Stromal cell of bone marrow (primary cell): Measurements from ENCODE around the gene IER3.

ENCODE experiments used
- DNase-seq: peaks from one replicate; pipeline ENCODE4 v3.0.0-alpha.2; 2012; ENCODE audit warnings: low read depth

IER3 gene, protein sequence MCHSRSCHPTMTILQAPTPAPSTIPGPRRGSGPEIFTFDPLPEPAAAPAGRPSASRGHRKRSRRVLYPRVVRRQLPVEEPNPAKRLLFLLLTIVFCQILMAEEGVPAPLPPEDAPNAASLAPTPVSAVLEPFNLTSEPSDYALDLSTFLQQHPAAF

DNA sequence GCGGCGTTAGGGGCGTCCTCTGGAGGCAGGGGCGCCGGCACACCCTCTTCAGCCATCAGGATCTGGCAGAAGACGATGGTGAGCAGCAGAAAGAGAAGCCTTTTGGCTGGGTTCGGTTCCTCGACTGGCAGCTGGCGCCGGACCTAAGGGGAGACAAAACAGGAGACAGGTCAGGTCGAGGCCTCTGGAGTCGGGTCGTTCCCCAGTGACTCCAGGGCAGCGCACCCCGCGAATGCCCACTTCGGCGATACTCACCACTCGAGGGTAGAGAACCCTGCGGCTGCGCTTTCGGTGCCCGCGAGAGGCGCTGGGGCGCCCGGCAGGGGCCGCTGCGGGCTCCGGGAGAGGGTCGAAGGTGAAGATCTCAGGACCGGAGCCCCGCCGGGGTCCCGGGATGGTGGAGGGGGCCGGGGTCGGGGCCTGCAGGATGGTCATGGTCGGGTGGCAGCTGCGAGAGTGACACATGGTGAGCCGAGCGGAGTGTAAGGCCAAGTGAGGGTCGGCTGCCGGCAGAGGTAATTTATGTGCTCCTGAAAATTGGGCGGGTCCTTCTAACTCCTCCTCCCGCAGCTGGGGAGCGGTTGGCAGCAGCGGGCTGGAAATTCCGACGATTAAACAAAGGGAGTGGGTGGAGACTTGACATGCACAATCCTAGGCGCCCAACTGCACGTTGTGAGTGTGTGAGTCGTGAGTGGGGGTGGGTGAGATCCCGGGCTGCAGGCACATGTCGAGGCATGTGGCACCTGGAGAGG lies at the start of gene IER3:
IER3 (minus strand) TSS at position 494 of the 752 bp plus-strand sequence; CDS start at position 465, 29 bp downstream.
- DNase-seq: peak; percentile 83

DNA sequence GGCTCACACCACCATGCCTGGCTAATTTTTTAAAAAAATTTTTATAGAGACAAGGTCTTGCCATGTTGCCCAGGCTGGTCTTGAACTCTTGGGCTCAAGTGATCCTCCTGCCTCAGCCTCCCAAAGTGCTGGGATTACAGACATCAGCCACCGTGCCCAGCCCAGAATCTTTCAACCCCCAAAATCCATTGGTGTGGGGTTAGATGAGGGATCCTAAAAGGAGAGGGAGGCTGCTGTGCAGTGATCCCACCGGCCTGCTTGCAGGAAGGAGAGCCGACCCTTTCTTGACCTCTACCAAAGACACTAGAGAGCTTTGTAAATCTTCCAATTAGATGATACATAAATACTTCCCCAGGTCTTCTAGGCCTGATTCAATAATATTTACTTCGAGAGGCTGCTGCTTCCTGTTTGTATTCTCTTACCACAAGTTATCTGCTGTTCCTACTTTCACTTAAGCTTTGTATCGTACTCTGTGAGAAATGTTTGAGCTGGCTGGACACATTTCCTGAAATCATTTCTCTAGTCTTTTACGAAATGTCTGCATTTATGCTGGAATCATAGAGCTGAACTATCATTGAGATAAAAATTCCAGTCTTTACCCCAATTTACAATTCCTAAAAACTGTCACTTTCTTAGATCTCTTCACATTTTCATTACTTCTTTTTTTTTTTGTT lies 49.3 kb upstream of the IER3 start:
- DNase-seq: no peak

DNA sequence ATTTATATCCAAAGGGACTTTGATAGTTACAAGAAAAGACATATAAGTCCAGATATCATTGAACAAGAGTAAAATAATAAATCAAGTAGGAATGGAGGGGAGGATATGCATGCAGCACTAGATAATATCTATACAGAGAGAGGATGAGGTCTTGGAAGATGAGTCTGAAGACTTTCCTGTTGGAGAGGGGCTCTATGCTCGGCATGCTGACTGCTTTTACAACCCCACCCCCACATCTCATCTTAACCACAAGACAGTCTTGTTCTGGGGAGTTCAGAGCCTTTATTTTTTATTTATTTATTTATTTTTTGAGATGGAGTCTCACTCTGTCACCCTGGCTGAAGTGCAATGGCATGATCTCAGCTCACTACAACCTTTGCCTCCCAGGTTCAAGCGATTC lies 48.4 kb upstream of the IER3 start:
- no peak for DNase-seq

DNA sequence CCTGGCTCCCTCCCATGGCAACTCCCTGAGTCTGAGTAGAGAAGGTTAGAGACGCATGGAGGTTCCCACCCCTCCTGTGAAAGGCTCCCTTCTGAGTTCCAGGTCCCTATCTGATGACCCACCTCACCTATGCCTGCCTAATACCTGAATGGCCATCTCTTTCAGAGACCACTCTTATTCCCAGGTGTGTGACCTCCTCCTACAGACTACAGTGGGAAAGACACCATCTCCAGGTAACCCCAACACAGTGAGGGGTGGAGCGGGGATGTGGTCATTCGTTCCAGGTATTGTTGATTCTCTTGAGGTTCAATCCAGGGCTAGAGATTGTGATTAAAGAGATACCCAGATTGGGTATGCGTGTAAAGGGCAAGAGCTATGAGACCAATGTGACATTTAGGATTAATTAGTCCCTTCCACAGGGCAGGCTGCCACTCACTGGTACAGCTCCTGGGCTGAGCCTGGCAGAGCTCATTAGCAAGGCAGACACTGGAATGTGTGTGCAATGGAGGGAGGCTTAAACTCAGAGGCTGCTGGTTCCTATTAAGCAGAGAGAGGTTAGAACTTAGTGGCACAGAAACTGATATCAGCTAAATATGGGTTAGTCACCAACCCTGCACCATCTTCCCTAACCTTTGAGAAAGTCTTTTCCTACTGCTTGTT lies 46.5 kb upstream of the IER3 start:
- DNase-seq: no peak

DNA sequence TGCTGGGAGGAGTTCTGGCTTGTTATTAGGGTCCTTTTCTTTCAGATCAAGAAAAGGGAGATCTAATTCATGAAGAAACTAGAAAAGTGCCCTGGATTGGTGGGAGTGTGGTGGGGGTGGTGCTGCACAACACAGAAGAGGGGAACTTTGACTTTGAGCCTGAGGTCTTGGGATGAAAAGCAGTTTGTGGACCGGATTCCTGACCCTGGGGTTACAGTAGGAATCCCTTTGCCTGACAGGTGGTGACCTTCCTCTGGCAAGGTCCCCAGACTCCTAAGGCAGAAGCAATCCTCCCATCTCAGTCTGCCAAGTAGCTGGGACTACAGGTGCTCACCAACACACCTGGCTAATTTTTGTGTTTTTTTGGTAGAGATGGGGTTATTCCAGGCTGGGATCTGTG lies 45.3 kb upstream of the IER3 start:
- no peak for DNase-seq

DNA sequence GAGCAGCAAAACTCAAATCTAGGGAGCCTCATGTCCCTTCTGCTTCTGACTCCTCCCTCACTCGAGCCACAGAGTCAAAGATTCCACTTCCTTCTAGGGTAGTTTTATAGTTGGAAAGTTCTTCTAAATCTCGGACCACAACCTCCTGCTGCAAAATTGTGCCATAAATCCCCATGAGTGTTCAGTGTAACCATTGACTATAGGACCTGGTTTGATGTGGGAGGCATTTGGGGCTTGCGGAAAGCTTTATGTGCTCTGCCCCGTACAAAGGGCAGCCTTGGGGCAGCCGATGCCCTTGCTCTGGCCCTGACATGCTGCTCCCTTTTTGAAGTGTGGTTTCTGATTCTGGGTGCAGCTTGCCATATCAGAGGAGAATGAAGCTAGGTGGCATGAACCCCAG lies 43.6 kb upstream of the IER3 start:
- DNase-seq: peak; percentile 79

DNA sequence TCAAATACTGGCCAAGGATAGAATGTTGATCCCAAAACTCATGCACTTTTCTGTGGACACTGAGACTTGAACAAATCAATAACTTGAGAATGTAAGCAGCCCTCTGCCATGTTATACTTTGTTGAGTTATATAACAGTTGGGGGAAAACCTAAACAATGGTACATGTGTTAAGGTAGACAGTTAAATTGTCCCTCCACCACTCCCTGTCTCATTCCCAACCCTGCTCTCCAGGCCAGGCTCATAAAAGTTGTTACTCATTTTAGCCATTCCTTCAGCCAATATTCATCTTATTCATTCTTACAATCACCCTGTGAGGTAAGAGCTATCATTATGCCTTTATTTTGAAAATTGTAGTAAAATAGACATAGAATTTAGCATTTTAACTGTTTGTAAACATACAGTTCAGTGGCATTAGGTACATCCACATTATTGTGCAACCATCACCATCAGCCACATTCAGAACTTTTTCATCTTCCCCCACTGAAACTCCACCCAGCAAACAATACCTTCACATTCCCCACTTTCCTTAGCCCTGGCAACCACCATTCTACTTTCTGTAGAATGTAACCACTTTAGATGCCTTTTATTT lies 38.2 kb upstream of the IER3 start:
- peak; percentile 78 for DNase-seq

DNA sequence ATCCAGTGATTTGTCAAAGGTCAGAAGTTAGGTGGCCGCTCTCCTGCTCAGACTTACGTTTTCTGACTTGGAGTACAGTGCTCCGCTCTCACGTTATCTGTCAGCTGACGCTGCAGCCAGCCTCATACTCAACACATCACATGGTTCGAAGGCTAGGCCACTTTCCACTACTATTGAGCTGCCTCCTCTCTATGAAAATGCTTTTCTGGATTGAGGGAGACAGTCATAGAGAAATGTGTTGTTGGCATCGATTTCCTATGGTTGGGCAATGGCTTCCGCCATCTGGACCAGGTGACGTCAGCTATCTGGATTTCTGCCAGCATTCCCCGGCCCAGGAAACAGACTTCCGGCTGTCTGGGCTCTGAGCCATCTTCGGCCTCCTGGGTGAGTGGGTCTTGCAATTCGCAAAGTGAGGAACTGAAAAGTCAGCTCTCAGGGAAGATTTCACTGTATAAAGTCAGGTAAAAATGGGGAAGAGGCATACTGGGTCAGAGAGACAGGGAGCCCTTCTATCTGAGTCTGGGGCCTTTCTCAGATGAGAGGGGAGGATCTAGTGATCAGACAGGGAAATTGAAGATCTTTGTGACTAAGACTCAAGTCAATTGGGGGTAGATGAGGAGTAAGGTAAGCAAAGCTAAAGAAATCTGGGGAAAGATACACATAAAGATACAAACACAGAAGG lies 37.5 kb upstream of the IER3 start:
- peak; percentile 98 for DNase-seq

DNA sequence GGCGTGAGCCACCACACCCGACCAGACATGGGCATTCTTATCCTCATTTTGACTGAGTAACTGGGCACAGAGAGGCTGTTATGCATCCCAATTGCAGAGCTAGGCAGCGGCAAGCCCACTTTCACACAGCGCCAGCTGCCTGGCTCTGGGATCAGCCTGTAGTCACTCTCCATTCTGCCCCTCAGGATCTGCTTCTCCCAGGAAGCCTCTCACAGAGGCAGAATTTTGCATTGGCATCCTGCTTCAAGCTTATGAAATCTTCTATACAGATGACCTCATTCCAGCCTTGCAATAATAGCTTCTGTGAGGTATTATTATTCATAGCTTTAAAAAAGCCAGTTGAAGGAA lies 37.0 kb upstream of the IER3 start:
- DNase-seq: no peak

DNA sequence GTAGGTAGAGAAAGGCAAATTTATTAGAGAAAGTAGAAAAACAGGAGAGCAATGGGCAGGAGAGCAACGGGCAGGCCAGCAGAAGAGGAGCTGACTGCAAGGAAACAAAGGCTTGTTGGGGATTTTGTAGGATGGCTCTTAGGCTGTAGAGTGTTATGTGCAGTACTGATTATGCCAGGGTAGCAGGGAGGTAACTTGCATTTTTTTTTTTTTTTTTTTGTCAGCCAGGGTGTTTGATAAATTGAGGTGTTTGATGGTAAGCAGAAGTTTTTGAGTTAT lies 36.2 kb upstream of the IER3 start:
- DNase-seq: no peak

DNA sequence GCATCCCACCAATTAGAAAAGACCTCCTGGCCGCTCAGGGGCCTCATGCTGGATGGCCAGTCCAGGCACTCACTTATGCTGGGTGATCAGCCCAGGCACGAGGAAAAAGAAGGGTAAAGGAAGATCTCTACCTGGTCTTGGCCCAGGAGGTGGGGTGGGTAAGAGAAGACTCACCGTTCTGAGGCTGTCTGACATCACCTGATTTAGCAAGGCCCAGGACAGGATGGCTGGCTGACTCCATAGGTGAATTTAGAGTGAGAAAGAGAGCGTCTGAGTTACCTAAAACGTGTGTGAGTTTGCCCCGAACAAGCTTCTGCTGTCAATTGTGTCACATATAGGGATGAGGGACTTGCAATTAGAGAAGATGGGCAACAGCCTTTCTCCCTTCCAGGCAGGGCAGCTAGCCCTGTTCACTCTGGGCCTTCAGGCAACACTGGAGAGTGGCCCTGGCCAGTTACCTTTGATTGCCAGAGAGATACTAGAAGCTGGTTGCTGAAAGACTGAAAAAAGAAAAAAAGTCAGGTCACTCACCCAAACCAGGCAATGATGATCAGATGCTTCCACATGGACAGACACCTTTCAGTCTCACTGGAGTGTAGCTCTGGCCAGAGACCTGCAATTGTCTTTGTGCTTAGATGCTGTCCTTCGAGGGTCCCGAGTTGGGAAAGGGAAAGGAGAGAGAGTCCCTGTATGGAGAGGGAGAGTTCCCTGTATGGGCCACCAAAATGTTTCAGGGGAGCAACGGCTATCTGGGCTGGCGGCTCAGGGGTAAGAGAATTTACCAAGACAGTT lies 35.7 kb upstream of the IER3 start:
- no peak for DNase-seq

DNA sequence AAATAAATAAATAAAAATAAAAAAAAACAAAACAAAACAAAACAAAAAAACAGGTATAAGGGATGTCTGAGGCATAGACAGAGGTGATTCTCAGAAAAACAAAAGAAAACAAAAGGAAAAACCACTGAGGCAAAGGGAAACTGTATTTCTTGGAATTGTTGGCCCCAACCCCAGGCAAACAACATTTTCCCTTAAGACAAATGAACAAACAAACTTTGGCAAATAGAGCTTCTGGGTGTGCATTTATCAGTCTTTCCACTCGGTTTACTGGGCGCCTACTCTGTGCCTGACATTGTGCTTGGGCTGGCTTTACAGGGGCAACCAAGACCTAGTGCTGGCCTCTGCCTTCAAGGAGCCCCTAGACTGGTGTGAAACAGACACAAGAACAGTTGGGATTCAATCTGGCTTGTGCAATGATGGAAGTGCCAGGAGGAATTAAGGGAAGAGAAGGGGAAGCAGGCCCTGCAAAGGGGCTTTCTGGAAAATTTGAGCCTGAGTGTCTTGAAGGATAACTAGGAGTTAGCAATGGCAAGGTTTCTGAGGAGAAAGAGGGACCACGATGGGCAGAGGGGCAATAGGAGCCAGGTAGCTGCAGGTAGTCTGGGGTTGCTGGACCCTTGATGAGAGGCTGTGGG lies 33.8 kb upstream of the IER3 start:
- no peak for DNase-seq

DNA sequence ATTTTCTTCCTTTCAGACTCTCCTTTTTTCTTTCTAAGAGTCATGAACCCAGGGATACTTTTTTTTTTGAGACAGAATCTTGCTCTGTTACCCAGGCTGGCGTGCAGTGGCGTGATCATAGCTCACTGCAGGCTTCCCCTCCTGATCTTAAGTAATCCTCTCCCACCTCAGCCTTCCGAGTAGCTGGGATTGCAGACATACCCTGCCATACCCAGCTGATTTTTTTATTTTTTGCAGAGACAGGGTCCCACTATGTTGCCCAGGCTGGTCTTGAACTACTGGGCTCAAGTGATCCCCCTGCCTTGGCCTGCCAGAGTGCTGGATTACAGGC lies 32.8 kb upstream of the IER3 start:
- DNase-seq: no peak

DNA sequence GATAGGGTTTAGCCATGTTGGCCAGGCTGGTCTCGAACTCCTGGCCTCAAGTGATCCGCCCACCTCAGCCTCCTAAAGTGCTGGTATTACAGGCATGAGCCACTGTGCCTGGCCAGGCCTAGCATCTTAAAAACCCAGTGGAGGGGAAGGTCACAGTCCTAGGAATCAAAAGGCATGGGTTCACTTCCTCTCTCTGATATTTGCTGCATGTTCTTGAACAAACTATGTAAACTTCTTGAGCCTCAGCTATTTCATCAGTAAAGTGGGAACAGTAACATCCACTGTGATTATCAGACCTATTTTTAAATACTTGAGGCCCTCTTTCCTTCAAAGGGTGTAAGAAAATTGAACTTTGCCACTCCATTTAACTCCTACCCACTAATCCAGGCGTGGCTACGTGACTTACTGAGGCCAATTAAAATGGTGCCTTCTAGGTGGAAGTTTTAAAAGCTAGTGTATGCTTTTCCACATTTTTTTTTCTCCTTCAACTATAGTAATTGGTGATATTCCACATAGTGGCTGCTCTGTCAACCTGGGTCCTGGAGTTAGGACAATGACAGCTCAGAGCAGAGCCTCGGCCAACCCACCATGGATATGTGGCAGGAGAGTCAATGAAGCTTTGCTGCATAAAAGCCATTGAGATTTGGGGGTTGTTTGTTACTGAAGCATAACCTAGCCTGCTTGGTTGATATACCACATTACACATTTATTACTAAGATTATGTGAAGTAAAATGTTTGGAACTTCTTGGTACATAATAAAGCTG lies 32.2 kb upstream of the IER3 start:
- DNase-seq: no peak

DNA sequence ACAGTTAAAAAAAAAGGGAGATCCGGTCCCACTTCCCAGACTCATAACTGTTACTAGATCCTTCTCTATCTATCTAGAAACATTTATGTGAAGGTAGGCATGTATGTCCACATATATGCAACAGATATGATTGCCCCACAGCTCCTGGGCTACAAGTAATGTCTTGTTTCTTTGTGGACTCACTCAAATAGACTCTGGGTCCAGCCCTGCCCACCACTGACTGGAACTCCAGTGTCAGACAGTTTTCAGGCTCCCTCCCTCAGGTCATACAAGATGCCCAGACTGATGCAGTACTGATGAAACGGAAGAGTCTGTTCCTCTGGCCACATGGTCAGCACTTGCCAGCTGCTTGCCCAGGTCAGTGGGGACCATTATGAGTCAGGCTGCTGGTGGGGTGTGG lies 30.8 kb upstream of the IER3 start:
- no peak for DNase-seq

DNA sequence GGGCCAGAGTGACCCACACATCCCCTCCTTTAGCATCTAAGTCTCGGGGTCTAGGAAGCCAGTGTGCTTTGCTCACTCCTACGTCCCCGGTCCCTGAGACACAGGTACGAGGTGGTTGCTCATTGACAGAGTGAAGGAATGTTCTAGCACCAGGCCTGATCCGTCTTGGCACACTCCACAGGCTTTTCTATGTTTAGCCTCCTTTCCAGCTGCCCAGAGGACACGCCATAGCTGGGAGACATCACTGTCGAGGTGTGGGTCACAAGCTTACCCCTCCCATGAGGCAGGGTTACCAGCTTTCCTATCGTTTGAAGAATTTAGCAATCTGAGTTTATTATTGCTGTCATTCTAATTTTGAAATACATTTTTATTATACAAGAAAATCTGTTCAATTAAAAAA lies 30.4 kb upstream of the IER3 start:
- no peak for DNase-seq

DNA sequence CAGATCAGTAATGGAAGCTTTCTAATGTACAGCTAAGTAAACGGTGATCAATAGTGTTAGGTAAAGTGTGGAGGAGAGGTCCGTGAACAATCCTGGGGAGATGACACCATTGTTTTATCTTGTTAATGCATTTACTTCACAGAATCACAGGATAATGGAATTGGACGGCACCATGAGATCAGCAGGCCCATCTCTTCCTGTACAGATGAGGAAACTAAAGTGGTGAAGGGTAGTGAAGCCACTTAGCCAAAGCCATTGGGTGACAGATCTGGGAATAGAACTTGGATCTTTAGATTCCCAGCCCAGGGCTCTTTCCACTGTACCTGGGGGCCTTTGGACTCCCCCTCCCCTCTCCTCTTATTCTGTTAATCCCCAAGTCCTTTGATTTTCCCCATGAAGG lies 26.2 kb upstream of the IER3 start:
- no peak for DNase-seq

DNA sequence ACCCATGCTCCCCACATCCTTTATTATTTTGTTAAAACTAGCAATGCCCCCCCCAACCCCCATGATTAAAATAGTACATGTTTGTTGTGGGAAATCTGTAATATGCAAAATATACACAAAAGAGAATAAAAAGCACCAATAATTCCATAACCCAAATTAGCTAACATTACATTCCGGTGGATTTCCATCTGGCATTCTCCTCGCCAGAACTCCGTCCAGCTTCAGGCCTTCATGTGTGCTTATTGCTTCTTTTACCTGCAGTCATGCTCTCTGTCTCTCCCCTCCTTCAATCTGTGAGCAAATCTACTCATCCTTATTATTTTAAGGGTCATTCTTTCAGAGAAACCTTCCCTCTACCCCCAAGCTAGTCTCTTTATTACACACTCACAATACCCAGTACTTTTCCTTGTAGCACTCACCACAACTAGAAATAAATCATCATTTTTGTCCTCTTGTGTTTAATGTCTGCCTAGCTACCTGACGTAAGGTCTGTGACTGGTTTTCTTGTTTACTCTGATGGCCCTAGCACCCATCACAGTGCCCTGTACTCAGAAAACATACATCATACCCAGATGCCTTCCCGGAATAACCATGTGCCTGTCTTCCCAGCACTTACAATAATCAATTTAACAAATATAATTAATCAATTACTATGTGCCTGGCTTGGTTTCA lies 25.6 kb upstream of the IER3 start:
- no peak for DNase-seq

DNA sequence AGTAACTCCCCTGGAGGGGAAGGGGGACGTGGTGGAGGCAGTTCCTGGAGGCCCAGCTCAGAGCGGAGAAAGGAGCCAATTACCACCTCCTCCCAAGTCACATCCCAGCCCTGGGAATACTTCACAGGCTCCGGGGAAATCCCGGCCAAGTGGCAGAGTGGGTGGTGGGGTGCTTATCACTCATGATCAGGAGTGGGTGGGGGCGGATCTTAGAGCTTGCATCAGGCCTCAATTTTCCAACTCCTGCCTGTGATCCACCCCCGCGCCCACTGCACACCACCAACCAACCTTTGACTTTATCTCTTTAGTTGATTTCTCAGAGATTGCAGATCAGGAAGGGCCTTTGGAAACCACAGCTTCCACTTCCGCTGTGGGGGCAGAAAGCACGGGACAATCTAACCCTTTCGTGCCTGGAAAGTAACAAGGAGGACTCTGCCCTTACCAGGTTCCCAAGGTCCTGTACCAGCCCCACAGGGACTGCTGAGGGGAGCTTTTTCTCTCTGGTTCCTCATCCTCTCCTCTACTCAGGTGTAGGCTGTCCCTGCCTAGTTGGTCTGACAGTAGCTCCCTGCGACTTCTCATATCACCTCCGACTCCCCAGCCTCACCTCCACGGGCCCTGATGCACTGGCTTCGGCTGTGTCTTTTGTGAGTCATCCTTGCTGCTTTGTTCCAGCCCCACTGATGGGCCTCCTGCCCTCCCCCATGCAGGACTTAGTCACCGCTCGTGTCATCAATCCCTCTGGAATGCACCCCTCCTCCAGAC lies 24.9 kb upstream of the IER3 start:
- DNase-seq: peak; percentile 84
